Caco-2 (cell line): ENCODE data around the gene PPIL3. TPM values are rescaled to one million over a fixed set of nuclear protein-coding genes. Genes with fewer than 3 reads are reported as not detected.

Source experiments
- BruUV-seq: library from RNA; stranded (reverse); fragments of 400-500 nt; replicated peaks from 2 replicates; lab custom pipeline; 2021; lab: Mats Ljungman, UMichigan
- CTCF ChIA-PET: fragments of 300-600 bp; sonication (Branson Sonifier 250); formaldehyde crosslinking; loops from one replicate; lab custom pipeline; 2022; ENCODE audit warnings: antibody characterized with exemption; lab: Charles Lee
- POLR2A ChIA-PET: fragments of 300-600 bp; sonication (Branson Sonifier 250); formaldehyde crosslinking; loops from one replicate; lab custom pipeline; 2022; ENCODE audit warnings: antibody characterized with exemption; lab: Charles Lee
- DNase-seq, 2 experiments: peaks; one replicate each; pipeline versions ENCODE4 v3.0.0 to v3.0.0-alpha.2; 2020 to 2022
- H3K27me3 ChIP-seq: replicated peaks from 2 replicates; pipeline ENCODE4 v1.6.0; 2011; ENCODE audit warnings: low read length; ENCODE audit not compliant: control insufficient read depth, insufficient read depth
- H3K36me3 ChIP-seq: 2 replicates; pipeline ENCODE4 v1.5.1; 2011; ENCODE audit warnings: low read length; ENCODE audit not compliant: control insufficient read depth, insufficient read depth
- H3K4me1 ChIP-seq: fragments of 250-450 bp; sonication (Bioruptor Pico); 2 replicates; pipeline ENCODE4 v1.5.1; 2020; ENCODE audit warnings: mild to moderate bottlenecking
- H3K4me3 ChIP-seq: 2 replicates; pipeline ENCODE4 v1.5.1; 2011; ENCODE audit warnings: low read depth, mild to moderate bottlenecking, control low read depth, low read length
- H3K9me3 ChIP-seq: fragments of 250-450 bp; sonication (Bioruptor Pico); 2 replicates; pipeline ENCODE4 v1.5.1; 2020; ENCODE audit warnings: mild to moderate bottlenecking, moderate library complexity
- H3K27ac Mint-ChIP-seq: one replicate; pipeline ENCODE4 v1.8.0; 2022; ENCODE audit warnings: mixed read lengths; ENCODE audit not compliant: unreplicated experiment
- H3K27me3 Mint-ChIP-seq: one replicate; pipeline ENCODE4 v1.8.0; 2022; ENCODE audit warnings: mixed read lengths; ENCODE audit not compliant: insufficient read depth, unreplicated experiment
- H3K36me3 Mint-ChIP-seq: one replicate; pipeline ENCODE4 v1.8.0; 2022; ENCODE audit warnings: mild to moderate bottlenecking, mixed read lengths; ENCODE audit not compliant: insufficient read depth, unreplicated experiment
- H3K4me1 Mint-ChIP-seq: one replicate; pipeline ENCODE4 v1.8.0; 2022; ENCODE audit warnings: low read depth, mixed read lengths; ENCODE audit not compliant: unreplicated experiment
- H3K4me3 Mint-ChIP-seq: one replicate; pipeline ENCODE4 v1.8.0; 2022; ENCODE audit warnings: mild to moderate bottlenecking, moderate library complexity, mixed read lengths; ENCODE audit not compliant: unreplicated experiment
- H3K9me3 Mint-ChIP-seq: one replicate; pipeline ENCODE4 v1.8.0; 2022; ENCODE audit warnings: mixed read lengths; ENCODE audit not compliant: unreplicated experiment
- intact Hi-C: fragments of 100-400 bp; cut with micrococcal nuclease; formaldehyde crosslinking; loops from one replicate; pipeline ENCODE4 v1.10.0; 2022; ENCODE audit not compliant: unreplicated experiment
- total RNA-seq: library from RNA; stranded (reverse); gene quantifications from 2 replicates; pipeline ENCODE4 v1.2.3, GENCODE V29; 2022
- TF ChIP-seq, protein P1 (sequence below), 2 experiments: fragments of 200-600 bp in 1 of 2; IDR thresholded peaks; 1 replicate in 1 of 2; 2 replicates in 1 of 2; pipeline versions ENCODE4 v1.5.1 to v1.8.0; 2011 to 2022; ENCODE audit warnings: antibody characterized with exemption in 1 of 2, control low read depth in 1 of 2, inconsistent platforms in 1 of 2, low read depth in 1 of 2, low read length in 1 of 2, mild to moderate bottlenecking in 1 of 2, moderate library complexity in 1 of 2; ENCODE audit not compliant: insufficient read depth in 1 of 2, severe bottlenecking in 1 of 2, unreplicated experiment in 1 of 2

PPIL3 gene
- total RNA-seq, 1 experiment from 2014 or later: 17.6 TPM

DNA sequence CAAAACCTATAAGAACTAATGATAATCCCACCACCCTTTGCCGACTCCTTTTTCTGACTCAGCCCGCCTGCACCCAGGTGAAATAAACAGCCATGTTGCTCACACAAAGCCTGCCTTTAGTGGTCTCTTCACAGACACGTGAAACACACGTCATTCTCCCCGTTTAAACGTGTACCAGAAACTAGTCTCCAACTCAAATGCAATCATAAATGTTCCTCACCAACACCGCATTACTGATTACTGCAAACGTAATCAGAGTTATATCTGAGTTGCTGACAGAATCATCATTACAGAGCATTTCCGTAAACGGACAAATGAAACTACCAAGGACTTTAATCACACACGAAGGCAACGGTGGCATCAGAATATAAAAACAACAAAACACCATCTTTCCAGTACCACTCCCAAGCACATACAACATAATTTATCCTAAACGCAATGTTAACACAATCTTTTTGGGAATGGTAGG lies 26.3 kb downstream of the PPIL3 start:
- peaks cover 25% of the 10 kb centered on the region for H3K4me1 Mint-ChIP-seq
- Histone ChIP-seq H3K4me1 (peaks cover 14% of the 10 kb centered on the region), H3K27me3 (no peaks in the 10 kb centered on the region), H3K9me3 (no peaks in the 10 kb centered on the region), H3K4me3 (peak overlapping the region; percentile 96), H3K36me3 (peaks cover 4% of the 10 kb centered on the region; the same call in 1 of the 2 replicates)
- H3K36me3 Mint-ChIP-seq: peaks cover 70% of the 10 kb centered on the region
- H3K27me3 Mint-ChIP-seq: no peaks in the 10 kb centered on the region
- peak overlapping the region; percentile 96 for H3K27ac Mint-ChIP-seq
- DNase-seq: peak in 1 of 2 experiments; percentile 29
- TF ChIP-seq, protein P1, sequence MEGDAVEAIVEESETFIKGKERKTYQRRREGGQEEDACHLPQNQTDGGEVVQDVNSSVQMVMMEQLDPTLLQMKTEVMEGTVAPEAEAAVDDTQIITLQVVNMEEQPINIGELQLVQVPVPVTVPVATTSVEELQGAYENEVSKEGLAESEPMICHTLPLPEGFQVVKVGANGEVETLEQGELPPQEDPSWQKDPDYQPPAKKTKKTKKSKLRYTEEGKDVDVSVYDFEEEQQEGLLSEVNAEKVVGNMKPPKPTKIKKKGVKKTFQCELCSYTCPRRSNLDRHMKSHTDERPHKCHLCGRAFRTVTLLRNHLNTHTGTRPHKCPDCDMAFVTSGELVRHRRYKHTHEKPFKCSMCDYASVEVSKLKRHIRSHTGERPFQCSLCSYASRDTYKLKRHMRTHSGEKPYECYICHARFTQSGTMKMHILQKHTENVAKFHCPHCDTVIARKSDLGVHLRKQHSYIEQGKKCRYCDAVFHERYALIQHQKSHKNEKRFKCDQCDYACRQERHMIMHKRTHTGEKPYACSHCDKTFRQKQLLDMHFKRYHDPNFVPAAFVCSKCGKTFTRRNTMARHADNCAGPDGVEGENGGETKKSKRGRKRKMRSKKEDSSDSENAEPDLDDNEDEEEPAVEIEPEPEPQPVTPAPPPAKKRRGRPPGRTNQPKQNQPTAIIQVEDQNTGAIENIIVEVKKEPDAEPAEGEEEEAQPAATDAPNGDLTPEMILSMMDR (IDR thresholded peaks at IDR 0.05; ENCODE audit: insufficient read depth in 1 of 2, low read depth in 1 of 2, low read length in 1 of 2, severe bottlenecking in 1 of 2, unreplicated experiment in 1 of 2): no peak
- ChIA-PET POLR2A (no interaction called here), CTCF (no interaction called here)
- BruUV-seq: TSS peak; percentile 32
- intact Hi-C loops: loop anchor here (2.0 to 5.0 kb wide), 2 partner anchors 105 to 150 kb away; no protein-coding TSS in a partner anchor
- peak overlapping the region; percentile 84 for H3K4me3 Mint-ChIP-seq
- no peaks in the 10 kb centered on the region for H3K9me3 Mint-ChIP-seq

DNA sequence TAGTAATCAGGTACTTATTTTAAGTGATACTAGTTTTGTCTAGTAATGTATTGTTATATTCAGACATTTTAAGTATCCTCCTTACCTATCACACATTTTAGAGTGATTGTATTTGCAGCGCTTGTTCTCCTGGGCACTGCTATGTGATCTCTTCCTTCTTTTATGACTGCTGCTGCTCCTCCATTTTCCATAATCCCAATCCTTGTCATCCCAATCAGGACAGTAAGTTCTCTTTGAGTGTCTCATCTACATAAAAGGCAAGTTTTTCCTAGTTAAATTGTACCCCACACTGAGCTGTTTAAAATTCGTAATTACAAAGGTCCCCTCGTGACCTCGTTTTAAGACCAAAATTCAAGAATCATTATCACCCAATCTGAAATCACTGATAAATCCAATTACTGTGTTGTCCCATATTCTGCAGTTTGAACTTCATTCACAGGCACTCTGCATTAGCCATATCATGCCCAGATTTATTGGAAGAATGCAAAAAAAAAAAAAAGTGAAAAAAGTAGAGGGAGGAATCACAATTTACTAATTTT lies 27.2 kb downstream of the PPIL3 start:
- intact Hi-C loops: loop anchor here (2.0 to 5.0 kb wide), 2 partner anchors 104 to 149 kb away; no protein-coding TSS in a partner anchor
- no peak for DNase-seq
- H3K4me3 Mint-ChIP-seq: peak overlapping the region; percentile 84
- no peaks in the 10 kb centered on the region for H3K9me3 Mint-ChIP-seq
- peak overlapping the region; percentile 96 for H3K27ac Mint-ChIP-seq
- Histone ChIP-seq H3K27me3 (no peaks in the 10 kb centered on the region), H3K4me1 (peaks cover 14% of the 10 kb centered on the region), H3K36me3 (peaks cover 4% of the 10 kb centered on the region; the same call in 1 of the 2 replicates), H3K9me3 (no peaks in the 10 kb centered on the region), H3K4me3 (peak overlapping the region; percentile 3; the same call in 1 of the 2 replicates)
- H3K4me1 Mint-ChIP-seq: peaks cover 25% of the 10 kb centered on the region
- no TSS peak for BruUV-seq
- TF ChIP-seq, protein P1 (IDR thresholded peaks at IDR 0.05; ENCODE audit: insufficient read depth in 1 of 2, low read depth in 1 of 2, low read length in 1 of 2, severe bottlenecking in 1 of 2, unreplicated experiment in 1 of 2): no peak
- H3K36me3 Mint-ChIP-seq: peaks cover 79% of the 10 kb centered on the region
- POLR2A ChIA-PET: no interaction called here
- CTCF ChIA-PET: no interaction called here
- no peaks in the 10 kb centered on the region for H3K27me3 Mint-ChIP-seq

DNA sequence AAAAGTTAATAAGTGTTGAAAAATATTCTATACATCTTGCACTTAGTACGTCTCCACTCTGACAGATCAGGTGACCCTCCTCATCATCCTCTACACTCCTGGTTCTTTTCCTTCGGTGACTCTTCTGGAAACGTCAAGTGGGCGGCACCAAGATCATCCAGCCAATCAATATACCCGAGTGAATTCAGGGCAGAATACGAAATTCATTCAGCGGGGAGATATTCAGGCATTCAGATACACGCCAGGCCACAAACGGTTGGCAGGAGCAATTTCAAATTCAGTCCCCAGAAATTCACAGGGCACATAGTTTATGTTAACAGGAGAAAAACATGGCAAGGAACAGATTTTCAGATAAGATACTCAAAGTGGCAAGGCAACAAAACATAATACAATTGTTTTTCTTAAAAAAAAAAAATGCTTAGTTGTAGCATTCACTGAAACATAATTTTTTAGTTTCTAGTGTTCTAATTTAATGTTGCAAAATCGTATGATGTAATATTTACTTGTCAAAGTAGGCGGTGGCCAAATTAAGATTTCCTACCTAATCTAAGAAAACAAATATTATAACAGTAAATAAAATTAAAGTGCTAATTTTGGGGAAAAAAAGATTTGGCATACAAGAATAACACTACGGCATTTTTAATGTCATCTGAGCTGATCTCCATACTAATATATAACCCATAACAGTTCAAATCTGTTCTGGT lies 28.6 kb downstream of the PPIL3 start:
- ChIA-PET CTCF (no interaction called here), POLR2A (no interaction called here)
- peaks cover 92% of the 10 kb centered on the region for H3K36me3 Mint-ChIP-seq
- TF ChIP-seq, protein P1 (IDR thresholded peaks at IDR 0.05; ENCODE audit: insufficient read depth in 1 of 2, low read depth in 1 of 2, low read length in 1 of 2, severe bottlenecking in 1 of 2, unreplicated experiment in 1 of 2): no peak
- Histone ChIP-seq H3K4me3 (no peak overlapping the region), H3K27me3 (no peaks in the 10 kb centered on the region), H3K4me1 (peaks cover 10% of the 10 kb centered on the region), H3K36me3 (peaks cover 4% of the 10 kb centered on the region; the same call in 1 of the 2 replicates), H3K9me3 (no peaks in the 10 kb centered on the region)
- no peak overlapping the region for H3K4me3 Mint-ChIP-seq
- no peaks in the 10 kb centered on the region for H3K9me3 Mint-ChIP-seq
- peaks cover 25% of the 10 kb centered on the region for H3K4me1 Mint-ChIP-seq
- intact Hi-C loops: loop anchor here (5.0 kb wide), 1 partner anchor 103 kb away; no protein-coding TSS in a partner anchor
- peak overlapping the region; percentile 31 for H3K27ac Mint-ChIP-seq
- H3K27me3 Mint-ChIP-seq: no peaks in the 10 kb centered on the region
- DNase-seq: no peak
- BruUV-seq: no TSS peak
